CD8-positive, alpha-beta memory T cell (primary cell): ENCODE results near the gene UNC45B. TPM values are rescaled to one million over a fixed set of nuclear protein-coding genes. Genes with fewer than 3 reads are reported as not detected.

Source experiments
- CTCF ChIA-PET: fragments of 350-600 bp; sonication (Branson Sonifier 250); formaldehyde crosslinking; loops from one replicate; lab custom pipeline; 2021; ENCODE audit warnings: antibody characterized with exemption; lab: Charles Lee
- POLR2A ChIA-PET: fragments of 350-600 bp; sonication (Branson Sonifier 250); formaldehyde crosslinking; loops from one replicate; lab custom pipeline; 2021; ENCODE audit warnings: antibody characterized with exemption; lab: Charles Lee
- DNase-seq, 5 donors: peaks; one replicate each; pipeline versions ENCODE4 v3.0.0 to v3.0.0-alpha.2; 2020 to 2022; ENCODE audit warnings: mixed read lengths in 1 of 5
- H3K27ac ChIP-seq: one replicate; pipeline ENCODE4 v1.7.0; 2013; ENCODE audit warnings: low read depth, mild to moderate bottlenecking, low read length, moderate library complexity
- H3K27me3 ChIP-seq: 2 replicates; pipeline ENCODE4 v1.7.0; 2013; ENCODE audit warnings: low read length, mild to moderate bottlenecking; ENCODE audit not compliant: insufficient read depth, poor library complexity, severe bottlenecking
- H3K36me3 ChIP-seq: 2 replicates; pipeline ENCODE4 v1.7.0; 2013; ENCODE audit warnings: mild to moderate bottlenecking, low read length, moderate library complexity; ENCODE audit not compliant: insufficient read depth
- H3K4me1 ChIP-seq: 2 replicates; pipeline ENCODE4 v1.7.0; 2013; ENCODE audit warnings: mild to moderate bottlenecking, low read length, moderate library complexity; ENCODE audit not compliant: insufficient read depth
- H3K4me3 ChIP-seq: 2 replicates; pipeline ENCODE4 v1.7.0; 2013; ENCODE audit warnings: mild to moderate bottlenecking, low read length
- H3K9me3 ChIP-seq: 2 replicates; pipeline ENCODE4 v1.7.0; 2013; ENCODE audit warnings: mild to moderate bottlenecking, low read length
- H3K27ac Mint-ChIP-seq, 8 donors: one replicate each; pipeline ENCODE4 v1.8.0; 2020 to 2021; ENCODE audit warnings: mixed read lengths in 8 of 8, mild to moderate bottlenecking in 6 of 8, inconsistent platforms in 3 of 8, moderate library complexity in 3 of 8
- H3K27me3 Mint-ChIP-seq, 2 donors: one replicate each; pipeline ENCODE4 v1.8.0; 2020 to 2021; ENCODE audit warnings: mixed read lengths in 2 of 2, mild to moderate bottlenecking in 1 of 2, moderate library complexity in 1 of 2
- H3K36me3 Mint-ChIP-seq, 3 donors: one replicate each; pipeline ENCODE4 v1.8.0; 2020 to 2021; ENCODE audit warnings: mixed read lengths in 3 of 3, inconsistent platforms in 1 of 3, mild to moderate bottlenecking in 1 of 3
- H3K4me1 Mint-ChIP-seq, 3 donors: one replicate each; pipeline ENCODE4 v1.8.0; 2020 to 2021; ENCODE audit warnings: mixed read lengths in 3 of 3, inconsistent platforms in 1 of 3, mild to moderate bottlenecking in 1 of 3
- H3K4me3 Mint-ChIP-seq, 7 donors: one replicate each; pipeline ENCODE4 v1.8.0; 2020 to 2021; ENCODE audit warnings: mixed read lengths in 7 of 7, mild to moderate bottlenecking in 6 of 7, moderate library complexity in 4 of 7, inconsistent platforms in 2 of 7
- H3K9me3 Mint-ChIP-seq, 5 donors: one replicate each; pipeline ENCODE4 v1.8.0; 2020 to 2022; ENCODE audit warnings: mixed read lengths in 5 of 5, mild to moderate bottlenecking in 3 of 5, moderate library complexity in 2 of 5, inconsistent platforms in 1 of 5
- polyA plus RNA-seq: library from polyadenylated mRNA; unstranded; fragments of 300-500 nt; fragmentation: Illumina TruSeq; gene quantifications from one replicate; pipeline ENCODE4 v1.2.3, GENCODE V29; 2021
- total RNA-seq, 2 experiments: library from RNA; stranded (reverse); gene quantifications; one replicate each; pipeline ENCODE4 v1.2.3, GENCODE V29; 2021

The UNC45B gene
- total and polyA plus RNA-seq, 3 experiments from 2014 or later, result 0.43 TPM; not detected in 2

DNA sequence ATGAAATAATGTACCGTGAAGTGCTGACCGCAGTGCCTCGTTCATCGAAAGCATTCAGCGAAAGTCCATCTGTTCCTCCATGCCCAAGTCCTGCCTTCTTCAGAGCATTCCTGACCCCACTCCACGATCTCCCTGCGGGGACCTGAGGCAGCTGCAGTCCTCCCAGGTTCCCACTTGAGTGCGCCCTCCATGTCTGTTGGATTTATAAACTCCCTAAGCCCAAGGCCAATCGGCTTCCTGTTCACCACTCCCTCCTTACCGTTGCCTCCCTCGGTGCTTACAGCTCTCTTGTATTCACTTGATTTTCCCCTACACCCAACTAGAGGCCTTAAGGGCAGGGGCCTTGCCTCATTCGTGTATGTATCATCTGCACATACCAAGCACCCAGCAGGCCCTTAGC, 30.8 kb upstream of the UNC45B start:
- Mint-ChIP-seq H3K4me1 (peaks cover 29 to 49% (median 46%) of the 10 kb centered on the region in 3 donors), H3K27ac (peak overlapping the region in 6 of 8 donors; percentile 5 to 66 (median 40)), H3K9me3 (no peaks in the 10 kb centered on the region), H3K4me3 (peak overlapping the region in 3 of 7 donors; percentile 14 to 34 (median 19)), H3K27me3 (peaks cover 0 to 2% of the 10 kb centered on the region in 2 donors), H3K36me3 (peaks cover 0 to 22% (median 0%) of the 10 kb centered on the region in 3 donors)
- CTCF ChIA-PET, result interaction anchor here (1.0 to 6.0 kb wide), 4 partner anchors 10 to 697 kb away, joined by 3 to 93 read pairs (median 20); no protein-coding TSS in a partner anchor
- no peaks in the 10 kb centered on the region for H3K9me3 ChIP-seq
- POLR2A ChIA-PET, result no interaction called here
- H3K4me1 ChIP-seq, result peaks cover 22% of the 10 kb centered on the region
- no peak overlapping the region for H3K4me3 ChIP-seq
- DNase-seq, result no peak
- H3K27ac ChIP-seq, result no peak overlapping the region
- no peaks in the 10 kb centered on the region for H3K36me3 ChIP-seq
- H3K27me3 ChIP-seq, result no peaks in the 10 kb centered on the region

DNA sequence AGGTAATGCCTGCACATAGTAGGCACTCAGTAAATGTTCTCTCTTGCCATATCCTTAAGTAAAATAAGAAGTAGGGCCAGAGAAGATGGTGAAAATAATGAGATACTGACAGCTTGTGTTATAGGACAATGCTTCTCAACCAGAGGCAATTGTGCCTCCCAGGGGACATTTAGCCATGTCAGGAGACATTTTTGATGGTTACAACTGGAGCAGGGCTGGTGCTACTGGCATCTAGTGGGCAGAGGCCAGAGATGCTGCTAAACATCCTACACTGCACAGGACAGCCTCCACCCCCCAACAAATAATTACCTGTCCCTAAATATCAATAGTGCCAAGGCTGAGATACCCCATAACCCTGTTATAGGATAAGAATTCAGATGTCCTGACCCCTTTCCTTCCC, 29.6 kb upstream of the UNC45B start:
- no peaks in the 10 kb centered on the region for H3K9me3 Mint-ChIP-seq
- no peaks in the 10 kb centered on the region for H3K36me3 ChIP-seq
- peaks cover 22% of the 10 kb centered on the region for H3K4me1 ChIP-seq
- no peaks in the 10 kb centered on the region for H3K27me3 ChIP-seq
- peaks cover 0 to 2% of the 10 kb centered on the region in 2 donors for H3K27me3 Mint-ChIP-seq
- no peak overlapping the region for H3K27ac ChIP-seq
- H3K27ac Mint-ChIP-seq, result peak overlapping the region in 7 of 8 donors; percentile 33 to 88 (median 59)
- peaks cover 0 to 17% (median 0%) of the 10 kb centered on the region in 3 donors for H3K36me3 Mint-ChIP-seq
- peaks cover 29 to 44% (median 41%) of the 10 kb centered on the region in 3 donors for H3K4me1 Mint-ChIP-seq
- H3K4me3 Mint-ChIP-seq, result peak overlapping the region; percentile 91 to 96 (median 95)
- CTCF ChIA-PET, result interaction anchor here (1.0 to 6.0 kb wide), 8 partner anchors 12 to 575 kb away, joined by 3 to 93 read pairs (median 18); partner anchors contain the start of genes LIG3 and RFFL
- POLR2A ChIA-PET, result interaction anchor here (1.7 kb wide), 1 partner anchor 28 kb away, joined by 5 read pairs; no protein-coding TSS in a partner anchor
- H3K9me3 ChIP-seq, result no peaks in the 10 kb centered on the region
- no peak overlapping the region for H3K4me3 ChIP-seq
- DNase-seq, result peak in 1 of 5 donors; percentile 18

DNA sequence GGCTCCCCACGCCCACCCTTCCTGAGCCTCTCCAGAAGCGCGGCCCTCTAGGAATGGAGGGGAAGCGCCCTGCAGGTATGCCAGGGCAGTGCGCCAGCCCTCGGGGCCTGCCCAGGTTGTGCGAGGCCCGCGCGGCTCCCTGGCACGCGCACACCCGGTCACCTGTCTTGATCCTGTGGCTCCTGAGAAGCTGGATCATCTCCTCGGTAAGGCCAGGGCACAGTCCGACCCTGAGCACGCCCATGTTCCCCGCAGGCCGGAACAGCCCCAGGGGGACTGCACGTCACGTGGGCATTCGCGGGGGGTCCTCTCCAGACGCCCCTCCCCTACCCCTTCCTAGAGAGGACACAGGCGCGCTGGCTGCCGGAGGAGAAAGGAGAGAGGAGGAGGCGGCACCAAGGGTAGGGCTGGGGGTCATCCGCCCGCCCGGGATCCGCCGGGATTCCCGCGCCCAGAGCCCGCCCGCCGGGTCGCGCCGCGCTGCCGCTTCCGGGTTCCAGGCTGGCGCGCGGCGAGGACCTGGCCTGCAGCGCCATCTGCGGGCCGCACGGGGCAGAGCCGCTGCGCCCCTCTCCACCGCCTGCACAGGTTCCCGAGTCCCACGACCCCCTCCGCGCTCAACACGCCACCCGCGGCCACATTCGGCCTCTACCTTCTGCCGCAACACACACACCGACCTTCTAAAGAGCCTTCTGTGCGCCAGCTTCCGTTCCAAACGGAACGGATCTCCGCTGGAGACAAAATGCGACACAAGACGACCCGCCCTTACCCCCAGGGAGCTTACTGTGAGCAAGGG, 28.0 kb upstream of the UNC45B start, which contains the start of gene RAD51D:
Gene RAD51D, minus strand, starts transcription at position 491 of the 796 bp plus-strand sequence. Its CDS starts 247 bp downstream, at position 244.
- DNase-seq, result peak; percentile 71 to 84 (median 79)
- Mint-ChIP-seq H3K27me3 (peaks cover 0 to 2% of the 10 kb centered on the region in 2 donors), H3K36me3 (peaks cover 0 to 14% (median 0%) of the 10 kb centered on the region in 3 donors), H3K4me3 (peak within 1 kb of the TSS; percentile 91 to 96 (median 95)), H3K9me3 (no peaks in the 10 kb centered on the region), H3K4me1 (peaks cover 29 to 43% (median 41%) of the 10 kb centered on the region in 3 donors), H3K27ac (peak within 1 kb of the TSS; percentile 51 to 99 (median 94))
- H3K27ac ChIP-seq, result peak within 1 kb of the TSS; percentile 80
- ChIA-PET POLR2A (interaction anchor here (1.7 kb wide), 1 partner anchor 30 kb away, joined by 5 read pairs; no protein-coding TSS in a partner anchor), CTCF (interaction anchor here (0.6 to 6.0 kb wide), 44 partner anchors 8 to 919 kb away, joined by 3 to 93 read pairs (median 4); partner anchors contain the start of genes LIG3 and RFFL)
- no peaks in the 10 kb centered on the region for H3K36me3 ChIP-seq
- no peaks in the 10 kb centered on the region for H3K9me3 ChIP-seq
- H3K4me1 ChIP-seq, result peaks cover 22% of the 10 kb centered on the region
- H3K27me3 ChIP-seq, result no peaks in the 10 kb centered on the region
- peak within 1 kb of the TSS; percentile 83 for H3K4me3 ChIP-seq

DNA sequence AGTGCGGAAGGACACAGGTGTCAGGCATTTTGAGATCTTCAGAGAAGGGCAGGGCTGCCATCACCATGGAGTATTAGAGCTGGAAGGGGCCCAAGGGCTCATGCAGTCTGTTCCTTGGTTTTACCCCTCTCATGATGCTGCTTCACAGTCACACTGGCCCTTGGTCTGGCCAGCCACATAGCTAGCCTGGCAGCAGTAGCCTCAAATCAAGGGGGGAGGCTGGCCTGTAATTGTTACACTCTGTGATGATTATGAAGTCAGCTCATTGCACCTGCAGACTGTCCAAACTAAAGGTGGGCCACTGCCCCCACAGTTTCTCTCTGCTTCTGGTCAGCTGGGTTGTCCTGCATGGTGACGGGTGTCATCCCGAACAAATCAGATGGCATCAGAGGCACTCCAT, 26.3 kb upstream of the UNC45B start, which contains the start of gene FNDC8:
Gene FNDC8, plus strand, starts transcription at position 301 of the 400 bp plus-strand sequence. Its CDS starts 79 bp downstream, at position 380.
- Histone ChIP-seq H3K36me3 (no peaks in the 10 kb centered on the region), H3K4me1 (peaks cover 22% of the 10 kb centered on the region), H3K27me3 (no peaks in the 10 kb centered on the region), H3K4me3 (no peak within 1 kb of the TSS), H3K27ac (no peak within 1 kb of the TSS), H3K9me3 (no peaks in the 10 kb centered on the region)
- Mint-ChIP-seq H3K9me3 (no peaks in the 10 kb centered on the region), H3K4me3 (peak within 1 kb of the TSS in 6 of 7 donors; percentile 41 to 69 (median 59)), H3K27me3 (peaks cover 0 to 2% of the 10 kb centered on the region in 2 donors), H3K4me1 (peaks cover 22 to 32% (median 31%) of the 10 kb centered on the region in 3 donors), H3K27ac (peak within 1 kb of the TSS in 3 of 8 donors; percentile 7 to 78 (median 48)), H3K36me3 (peaks cover 0 to 7% (median 0%) of the 10 kb centered on the region in 3 donors)
- ChIA-PET POLR2A (no interaction called here), CTCF (interaction anchor here (4.9 to 6.0 kb wide), 2 partner anchors 123 to 579 kb away, joined by 36 to 93 read pairs; no protein-coding TSS in a partner anchor)
- no peak for DNase-seq

DNA sequence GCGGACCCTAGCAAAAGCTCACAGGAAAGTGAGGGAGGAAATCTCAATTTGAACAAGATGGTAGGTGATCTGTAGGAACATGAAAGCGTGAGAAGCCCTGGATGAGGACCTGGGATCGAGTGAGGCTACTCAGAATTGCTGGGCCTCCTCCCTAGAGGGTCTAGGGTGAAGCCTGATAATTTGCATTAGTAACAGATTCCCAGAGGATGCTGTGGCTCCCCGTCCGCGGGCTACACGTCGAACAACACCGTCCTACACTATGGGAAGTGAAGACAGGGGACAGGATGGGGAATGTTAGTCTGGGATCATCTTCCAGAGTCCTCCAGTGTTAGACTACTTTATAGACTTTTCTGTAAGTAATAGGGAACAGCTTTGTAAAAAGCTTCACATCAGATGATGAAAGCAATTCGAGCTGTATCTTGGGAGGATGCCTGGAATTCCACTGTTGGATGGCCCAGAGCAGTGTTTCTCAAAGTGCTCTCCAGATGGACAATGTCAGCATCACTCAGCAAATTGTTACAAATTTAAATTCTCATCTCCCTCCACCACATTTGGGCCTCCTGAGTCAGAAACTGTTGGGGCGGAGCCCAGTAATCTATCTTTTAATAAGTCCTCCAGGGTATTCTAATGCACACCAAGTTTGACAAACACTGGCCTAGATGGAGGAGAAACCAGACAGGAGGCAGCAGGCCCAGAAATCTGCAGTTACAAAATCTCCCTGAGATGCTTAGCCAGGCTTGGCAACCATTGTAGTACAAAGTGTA, 19.7 kb upstream of the UNC45B start:
- DNase-seq, result no peak
- H3K36me3 Mint-ChIP-seq, result peaks cover 0 to 24% (median 7%) of the 10 kb centered on the region in 3 donors
- H3K36me3 ChIP-seq, result peaks cover 5% of the 10 kb centered on the region

DNA sequence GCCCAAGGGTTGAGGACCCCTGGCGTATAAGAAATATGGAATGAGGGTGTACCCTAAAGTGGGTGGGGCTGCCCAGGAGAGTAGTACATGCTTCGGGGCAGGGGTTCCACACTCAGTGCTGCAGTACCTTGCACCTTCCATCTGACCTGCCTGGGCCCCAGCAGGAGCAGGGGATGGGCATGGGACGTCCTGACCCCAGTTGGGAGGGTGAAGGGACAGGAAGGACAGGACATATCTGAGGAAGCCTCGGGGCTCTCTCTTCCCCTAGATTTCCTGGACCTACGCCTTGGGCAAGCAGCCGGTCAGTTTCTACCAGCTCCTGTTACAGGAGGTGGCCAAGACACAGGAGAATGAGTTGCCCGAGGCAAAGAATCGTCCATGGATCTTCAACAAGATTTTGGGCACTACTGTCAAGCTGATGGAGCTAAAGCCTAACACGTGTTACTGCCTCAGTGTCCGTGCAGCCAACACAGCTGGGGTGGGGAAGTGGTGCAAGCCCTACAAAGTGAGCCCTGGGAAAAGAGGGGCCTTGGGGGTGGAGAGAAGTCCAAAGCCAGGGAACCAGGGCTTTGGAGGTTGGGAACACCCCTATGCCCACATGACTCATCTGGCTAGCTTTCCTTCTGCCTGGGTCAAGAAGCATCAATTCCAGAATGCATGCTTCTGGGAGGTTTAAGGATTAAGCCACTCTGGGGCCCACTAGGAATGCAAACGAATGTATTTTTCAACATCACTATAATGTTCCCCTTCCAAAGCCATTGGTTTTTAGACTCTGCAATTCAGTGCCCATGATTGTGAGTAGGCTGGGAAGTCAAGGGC, 18.3 kb upstream of the UNC45B start:
- ChIA-PET POLR2A (no interaction called here), CTCF (interaction anchor here (3.1 kb wide), 1 partner anchor 10 kb away, joined by 22 read pairs; the partner anchor contains the start of gene RAD51D)
- Histone ChIP-seq H3K4me3 (no peak overlapping the region), H3K36me3 (peaks cover 18% of the 10 kb centered on the region), H3K4me1 (no peaks in the 10 kb centered on the region), H3K9me3 (no peaks in the 10 kb centered on the region), H3K27me3 (no peaks in the 10 kb centered on the region), H3K27ac (no peak overlapping the region)
- Mint-ChIP-seq H3K27ac (peak overlapping the region in 1 of 8 donors; percentile 39), H3K4me1 (no peaks in the 10 kb centered on the region), H3K27me3 (no peaks in the 10 kb centered on the region), H3K36me3 (peaks cover 6 to 38% (median 7%) of the 10 kb centered on the region in 3 donors), H3K9me3 (no peaks in the 10 kb centered on the region), H3K4me3 (no peak overlapping the region)
- no peak for DNase-seq

More for the DNA sequence above, 19.7 kb upstream of the UNC45B start:
- Histone ChIP-seq H3K27ac (no peak overlapping the region), H3K4me3 (no peak overlapping the region), H3K4me1 (no peaks in the 10 kb centered on the region), H3K9me3 (no peaks in the 10 kb centered on the region), H3K27me3 (no peaks in the 10 kb centered on the region)
- Mint-ChIP-seq H3K4me3 (no peak overlapping the region), H3K27me3 (no peaks in the 10 kb centered on the region), H3K4me1 (no peaks in the 10 kb centered on the region), H3K9me3 (no peaks in the 10 kb centered on the region), H3K27ac (peak overlapping the region in 1 of 8 donors; percentile 89)
- ChIA-PET CTCF (interaction anchor here (0.8 to 3.1 kb wide), 4 partner anchors 8 to 619 kb away, joined by 3 to 22 read pairs (median 3); partner anchors contain the start of genes RAD51D and RFFL), POLR2A (no interaction called here)
